Activated T-cell treated with anti-CD3 and anti-CD28 coated beads, Interleukin-2, amount 50 U/mL, for 4 hours (primary cell): ENCODE data around the gene RUNDC3A. TPM values are rescaled to one million over a fixed set of nuclear protein-coding genes. Genes with fewer than 3 reads are reported as not detected.
"Not testable (repeated sequence)": the region's sequence is repeated elsewhere in the genome, so short reads cannot be mapped to it uniquely, and the experiment has no call there.

ENCODE experiments used
- ATAC-seq, 2 donors: fragments of 200-7000 bp; cut with Tn5 transposase; one replicate each; pipeline ENCODE4 v1.10.0; 2021
- DNase-seq: peaks from one replicate; pipeline ENCODE4 v3.0.0-alpha.2; 2020
- H3K27me3 Mint-ChIP-seq: one replicate; pipeline ENCODE4 v1.8.0; 2021; ENCODE audit warnings: low read depth, mixed read lengths
- H3K36me3 Mint-ChIP-seq: one replicate; pipeline ENCODE4 v1.8.0; 2022; ENCODE audit warnings: mixed read lengths; ENCODE audit not compliant: insufficient read depth
- H3K4me1 Mint-ChIP-seq: one replicate; pipeline ENCODE4 v1.8.0; 2021; ENCODE audit warnings: low read depth, mixed read lengths
- H3K4me3 Mint-ChIP-seq: one replicate; pipeline ENCODE4 v1.8.0; 2021; ENCODE audit warnings: mild to moderate bottlenecking, moderate library complexity, mixed read lengths
- H3K9me3 Mint-ChIP-seq: one replicate; pipeline ENCODE4 v1.8.0; 2021; ENCODE audit warnings: mixed read lengths
- total RNA-seq, 3 donors: library from RNA; stranded (reverse); gene quantifications; one replicate each; pipeline ENCODE4 v1.2.1, GENCODE V29; 2021

RUNDC3A gene
- total RNA-seq, 3 donors from 2014 or later = 0.18 to 0.26 TPM; not detected in 1

DNA sequence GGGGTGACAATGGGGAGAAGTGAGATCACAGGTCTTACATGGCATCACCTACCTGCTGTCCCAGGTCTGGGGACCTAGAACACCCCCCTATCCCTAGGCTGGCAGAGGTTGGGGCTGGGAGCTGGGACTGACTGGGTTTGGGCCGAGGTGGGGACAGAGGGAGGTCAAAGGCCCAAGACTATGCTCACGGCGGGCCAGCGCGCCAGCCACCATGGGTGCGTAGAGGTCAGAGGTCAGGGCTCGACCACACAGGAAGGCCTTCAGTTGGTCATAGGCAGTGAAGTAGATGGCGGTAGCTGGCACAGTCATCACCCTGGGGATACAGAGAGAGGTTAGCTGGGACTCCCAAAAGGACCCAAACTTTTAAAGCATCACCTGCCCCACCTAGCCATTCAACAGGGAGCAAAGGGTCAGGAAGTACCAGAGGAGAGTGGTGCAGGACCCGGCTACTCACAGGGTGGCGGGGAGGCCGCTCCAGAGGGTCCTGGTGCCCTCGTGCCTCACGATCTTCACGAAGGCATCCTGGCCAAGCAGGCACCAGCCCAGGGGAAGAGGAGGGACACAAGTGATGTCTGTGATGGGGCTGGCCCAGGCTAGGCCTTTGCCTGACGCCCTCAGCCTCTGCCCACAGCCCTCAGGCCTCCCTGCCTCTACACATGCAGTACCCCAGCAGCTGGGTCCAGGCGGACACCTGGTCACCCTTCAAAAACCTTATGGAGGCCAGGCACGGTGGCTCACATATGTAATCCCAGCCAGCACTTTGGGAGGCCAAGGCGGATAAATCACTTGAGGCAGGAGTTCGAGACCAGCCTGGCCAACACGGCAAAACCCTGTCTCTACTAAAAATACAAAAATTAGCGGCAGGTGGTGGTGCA is 13.1 kb downstream of the RUNDC3A start:
- ATAC-seq = no peak
- H3K9me3 Mint-ChIP-seq = no peaks in the 10 kb centered on the region
- H3K4me3 Mint-ChIP-seq = no peak overlapping the region
- peaks cover 12% of the 10 kb centered on the region for H3K27me3 Mint-ChIP-seq
- peaks cover 9% of the 10 kb centered on the region for H3K36me3 Mint-ChIP-seq
- H3K4me1 Mint-ChIP-seq = peaks cover 23% of the 10 kb centered on the region
- DNase-seq = no peak

DNA sequence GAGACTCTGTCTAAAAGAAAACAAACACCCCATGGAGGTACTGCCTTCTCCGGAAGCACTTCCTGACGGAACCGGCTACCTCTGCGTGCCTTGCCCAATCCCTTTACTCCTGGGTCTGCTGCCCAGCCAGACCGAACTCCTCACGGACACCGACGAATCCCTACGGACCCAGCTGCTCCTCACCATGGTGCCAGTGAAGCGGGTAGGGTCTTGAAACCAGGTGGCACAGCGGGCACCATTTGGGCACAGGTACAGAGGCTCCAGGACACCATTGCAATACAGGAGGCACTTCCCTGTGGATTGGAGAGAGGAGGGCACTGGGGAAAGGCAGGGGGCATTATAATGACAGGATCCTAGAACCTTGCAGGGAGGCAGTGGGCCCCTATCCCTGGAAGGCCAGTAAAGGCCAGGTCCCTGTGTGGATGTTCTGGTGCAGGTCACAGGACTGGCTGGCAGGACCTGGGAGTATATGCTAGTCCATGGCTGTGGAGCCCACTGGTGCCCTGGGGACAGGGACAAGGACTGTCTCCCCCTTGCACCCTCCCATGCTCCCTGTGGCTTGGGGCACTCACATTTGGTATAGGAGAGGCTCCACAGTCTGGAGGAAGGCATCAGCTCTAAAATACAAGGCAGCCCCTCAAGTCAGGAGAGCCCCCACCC is 14.0 kb downstream of the RUNDC3A start:
- Mint-ChIP-seq H3K4me1 (peaks cover 27% of the 10 kb centered on the region), H3K36me3 (peaks cover 9% of the 10 kb centered on the region), H3K27me3 (peaks cover 4% of the 10 kb centered on the region), H3K4me3 (peak overlapping the region; percentile 64), H3K9me3 (no peaks in the 10 kb centered on the region)
- ATAC-seq (no peak), DNase-seq (no peak)

DNA sequence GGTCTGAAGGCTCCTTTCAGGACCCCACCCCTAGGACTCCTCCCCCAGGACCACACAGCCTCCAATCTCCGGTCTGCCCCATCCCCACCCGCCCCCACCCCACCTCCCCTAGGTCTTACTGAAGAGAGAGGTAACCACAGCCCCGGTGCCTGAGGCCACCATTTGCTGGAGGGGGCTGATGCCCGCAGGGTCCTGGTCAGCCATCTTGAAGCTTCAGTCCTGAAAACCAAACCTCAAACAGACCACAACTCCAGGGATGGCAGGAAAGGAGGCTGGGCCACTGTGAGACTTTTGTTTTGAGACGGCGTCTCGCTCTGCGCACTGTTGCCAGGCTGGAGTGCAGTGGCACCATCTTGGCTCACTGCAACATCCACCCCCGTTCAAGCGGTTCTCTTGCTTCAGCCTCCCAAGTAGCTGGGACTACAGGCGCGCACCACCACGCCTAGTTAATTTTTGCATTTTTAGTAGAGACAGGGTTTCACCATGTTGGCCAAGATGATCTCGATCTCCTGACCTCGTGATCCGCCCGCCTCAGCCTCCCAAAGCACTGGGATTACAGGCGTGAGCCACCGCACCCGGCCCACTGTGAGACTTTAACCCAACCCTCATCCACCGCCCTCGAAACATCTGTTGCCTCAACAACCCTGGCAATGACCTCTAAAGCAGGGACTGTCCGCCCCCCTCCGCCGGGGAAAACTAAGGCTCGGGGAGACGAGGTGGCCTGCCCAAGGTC is 15.1 kb downstream of the RUNDC3A start:
- H3K4me1 Mint-ChIP-seq = peaks cover 31% of the 10 kb centered on the region
- H3K9me3 Mint-ChIP-seq = no peaks in the 10 kb centered on the region
- DNase-seq = no peak
- H3K4me3 Mint-ChIP-seq = peak overlapping the region; percentile 88
- H3K36me3 Mint-ChIP-seq = peaks cover 9% of the 10 kb centered on the region
- no peak for ATAC-seq
- no peaks in the 10 kb centered on the region for H3K27me3 Mint-ChIP-seq

DNA sequence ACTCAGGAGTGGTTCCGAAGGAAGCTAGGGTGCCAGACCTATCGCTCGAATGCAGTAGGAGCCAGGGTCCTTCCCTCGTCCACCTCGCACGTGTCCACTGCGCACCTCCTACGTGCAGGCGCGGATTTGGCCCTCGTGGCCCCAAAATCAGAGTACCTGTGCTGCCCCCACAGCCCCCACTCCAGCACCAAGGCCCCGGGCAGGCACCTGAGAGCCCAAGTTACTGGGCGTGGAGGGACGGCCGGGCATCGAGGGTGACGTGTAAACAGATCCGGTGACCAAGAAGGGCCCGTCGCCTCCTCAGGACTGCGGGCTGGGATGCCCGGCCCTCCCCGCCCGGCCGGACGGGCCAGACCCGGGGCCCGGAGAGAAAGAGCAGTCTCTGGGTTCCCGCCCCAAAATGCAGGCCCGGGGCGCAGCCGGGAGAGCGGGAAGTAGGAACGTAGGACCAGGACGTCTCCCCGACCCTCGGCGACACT is 15.7 kb downstream of the RUNDC3A start:
- Mint-ChIP-seq H3K9me3 (no peaks in the 10 kb centered on the region), H3K4me1 (peaks cover 31% of the 10 kb centered on the region), H3K27me3 (no peaks in the 10 kb centered on the region), H3K36me3 (peaks cover 9% of the 10 kb centered on the region), H3K4me3 (peak overlapping the region; percentile 88)
- no peak for DNase-seq
- ATAC-seq = peak; percentile 0 to 1

DNA sequence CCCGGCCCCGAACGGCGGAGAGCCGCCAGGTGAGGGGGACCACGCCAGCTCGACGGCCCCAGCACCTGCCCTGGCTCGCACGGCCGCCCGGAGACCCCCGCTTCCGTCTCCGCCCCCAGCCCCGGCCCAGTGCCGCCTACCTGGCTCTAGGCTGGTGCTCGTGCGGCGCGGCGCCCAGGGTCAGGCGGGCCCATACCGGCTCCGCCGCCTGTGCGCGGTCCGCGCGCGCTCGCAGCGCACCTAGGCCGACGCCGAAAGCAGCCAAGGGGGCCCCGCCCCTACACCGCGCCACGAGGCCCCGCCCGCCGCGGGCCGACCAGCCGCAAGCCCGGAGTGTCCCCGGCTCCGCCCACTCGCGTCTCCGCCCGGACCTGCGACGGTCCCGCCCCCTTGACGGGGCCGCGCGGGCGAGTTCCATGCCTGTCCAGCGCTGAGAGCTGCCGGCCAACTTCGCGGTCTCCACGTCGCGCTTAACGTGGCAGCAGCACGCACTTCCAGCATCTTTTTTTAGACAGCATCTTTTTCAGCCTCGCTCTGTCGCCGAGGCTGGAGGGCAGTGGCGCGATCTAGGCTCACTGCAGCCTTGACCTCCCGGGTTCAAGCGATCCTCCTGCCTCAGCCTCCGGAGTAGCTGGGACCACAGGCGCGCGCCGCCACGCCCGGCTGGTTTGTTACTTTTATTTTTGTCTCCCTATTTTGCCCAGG is 16.3 kb downstream of the RUNDC3A start, which contains the start of gene SLC25A39:
TSS of gene SLC25A39 (minus strand) at position 253 of the 705 bp plus-strand sequence. CDS start 1,261 bp downstream, outside the sequence.
- Mint-ChIP-seq H3K27me3 (no peaks in the 10 kb centered on the region), H3K4me3 (peak within 1 kb of the TSS; percentile 89), H3K4me1 (peaks cover 31% of the 10 kb centered on the region), H3K36me3 (peaks cover 5% of the 10 kb centered on the region), H3K9me3 (no peaks in the 10 kb centered on the region)
- ATAC-seq (peak; percentile 81), DNase-seq (peak; percentile 95)

DNA sequence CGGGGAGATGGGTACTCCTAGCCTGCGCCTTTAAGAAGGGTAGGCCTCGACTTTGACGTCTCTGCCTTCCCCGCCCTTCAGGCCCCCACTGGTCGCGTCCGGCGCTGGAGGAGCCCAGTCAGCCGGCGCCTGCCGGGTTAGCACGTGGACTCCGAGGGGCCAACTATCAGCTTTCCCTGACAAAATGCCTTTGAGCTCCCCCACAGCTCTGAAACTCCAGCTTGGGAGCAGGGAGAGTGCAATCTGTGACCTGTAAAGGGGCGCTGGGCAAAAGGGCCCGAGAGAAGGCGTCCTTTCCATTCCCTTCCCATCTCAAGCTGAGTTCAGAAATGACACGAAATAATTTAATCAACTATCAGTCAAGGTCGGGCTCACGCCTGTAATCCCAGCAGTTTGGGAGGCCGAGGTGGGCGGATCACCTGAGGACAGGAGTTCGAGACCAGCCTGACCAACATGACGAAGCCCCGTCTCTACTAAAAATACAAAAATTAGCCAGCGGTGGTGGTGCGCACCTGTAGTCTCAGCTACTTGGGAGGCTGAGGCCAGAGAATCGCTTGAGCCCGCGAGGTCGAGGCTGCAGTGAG is 18.6 kb downstream of the RUNDC3A start:
- peaks cover 36% of the 10 kb centered on the region for H3K4me1 Mint-ChIP-seq
- no peaks in the 10 kb centered on the region for H3K9me3 Mint-ChIP-seq
- no peaks in the 10 kb centered on the region for H3K36me3 Mint-ChIP-seq
- ATAC-seq = peak; percentile 67 to 74
- DNase-seq = peak; percentile 91
- H3K4me3 Mint-ChIP-seq = peak overlapping the region; percentile 68
- H3K27me3 Mint-ChIP-seq = no peaks in the 10 kb centered on the region

DNA sequence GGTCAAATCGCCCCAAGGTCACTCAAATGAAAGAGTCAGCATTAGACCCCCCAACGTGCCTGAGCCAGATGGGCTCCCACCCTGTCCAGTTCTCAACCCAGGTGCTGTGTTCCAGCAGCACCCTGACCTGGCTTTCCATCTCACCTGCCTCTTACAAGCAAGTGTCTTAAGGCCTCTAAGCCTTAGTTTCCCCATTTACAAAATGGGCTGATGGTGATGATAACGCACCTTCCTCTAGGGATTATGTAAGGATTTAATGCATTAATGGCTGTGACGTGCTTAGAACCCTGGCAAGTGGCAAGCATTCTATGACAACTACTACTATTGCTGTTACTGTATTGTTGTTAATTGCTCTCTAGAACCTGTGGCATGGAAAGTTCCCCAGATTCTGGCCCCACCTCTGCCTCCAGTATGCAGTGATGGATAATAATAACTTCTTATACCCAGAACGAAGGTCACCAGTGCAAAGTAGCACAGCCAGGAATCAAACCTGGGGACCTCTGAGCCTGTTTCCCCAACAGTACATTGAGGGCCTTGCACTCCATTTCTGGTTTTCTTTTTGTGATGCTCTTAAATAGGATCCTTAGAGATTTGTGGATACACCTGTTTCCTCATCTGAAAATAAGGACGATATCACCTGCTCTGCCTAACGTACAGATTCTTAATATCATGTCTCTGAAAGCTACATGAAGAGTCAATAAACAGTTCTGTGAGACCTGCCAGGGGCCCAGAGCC is 19.5 kb downstream of the RUNDC3A start:
- Mint-ChIP-seq H3K36me3 (no peaks in the 10 kb centered on the region), H3K4me3 (peak overlapping the region; percentile 16), H3K9me3 (no peaks in the 10 kb centered on the region), H3K27me3 (no peaks in the 10 kb centered on the region), H3K4me1 (peaks cover 32% of the 10 kb centered on the region)
- ATAC-seq = no peak
- DNase-seq = no peak

DNA sequence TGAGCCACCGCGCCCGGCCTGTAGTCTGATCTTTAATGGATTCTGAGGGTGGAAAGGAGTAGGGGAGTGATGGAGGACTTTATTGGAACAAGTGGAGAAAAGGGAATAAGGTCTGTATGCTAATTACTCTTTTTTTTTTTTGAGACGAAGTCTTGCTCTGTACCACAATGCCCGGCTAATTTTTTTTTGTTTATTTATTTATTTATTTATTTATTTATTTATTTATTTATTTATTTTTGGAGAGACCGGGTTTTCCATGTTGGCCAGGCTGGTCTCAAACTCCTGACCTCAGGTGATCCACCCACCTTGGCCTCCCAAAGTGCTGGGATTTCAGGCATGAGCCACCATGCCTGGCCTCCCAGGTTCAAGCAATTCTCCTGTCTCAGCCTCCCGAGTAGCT is 21.1 kb downstream of the RUNDC3A start:
- H3K36me3 Mint-ChIP-seq, H3K4me3 Mint-ChIP-seq, H3K27me3 Mint-ChIP-seq, H3K9me3 Mint-ChIP-seq, ATAC-seq, DNase-seq: not testable (repeated sequence)
- H3K4me1 Mint-ChIP-seq = peaks cover 23% of the 10 kb centered on the region

DNA sequence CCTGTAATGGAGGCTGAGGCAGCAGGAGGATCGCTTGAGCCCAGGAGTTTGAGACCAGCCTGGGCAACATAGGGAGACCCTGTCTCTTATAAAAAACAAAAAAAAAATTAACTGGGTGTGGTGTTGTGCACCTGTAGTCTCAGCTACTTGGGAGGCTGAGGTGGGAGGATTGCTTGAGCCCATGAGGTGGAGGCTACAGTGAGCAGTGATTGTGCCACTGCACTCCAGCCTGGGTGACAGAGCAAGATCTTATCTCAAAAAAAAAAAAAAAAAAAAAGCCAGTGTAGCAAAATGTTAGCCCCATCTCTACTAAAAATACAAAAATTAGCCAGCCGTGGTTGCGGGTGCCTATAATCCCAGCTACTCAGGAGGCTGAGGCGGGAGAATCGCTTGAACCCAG is 21.9 kb downstream of the RUNDC3A start:
- not testable (repeated sequence) for H3K4me3 Mint-ChIP-seq, H3K9me3 Mint-ChIP-seq, ATAC-seq, H3K36me3 Mint-ChIP-seq, H3K27me3 Mint-ChIP-seq, DNase-seq
- peaks cover 21% of the 10 kb centered on the region for H3K4me1 Mint-ChIP-seq

DNA sequence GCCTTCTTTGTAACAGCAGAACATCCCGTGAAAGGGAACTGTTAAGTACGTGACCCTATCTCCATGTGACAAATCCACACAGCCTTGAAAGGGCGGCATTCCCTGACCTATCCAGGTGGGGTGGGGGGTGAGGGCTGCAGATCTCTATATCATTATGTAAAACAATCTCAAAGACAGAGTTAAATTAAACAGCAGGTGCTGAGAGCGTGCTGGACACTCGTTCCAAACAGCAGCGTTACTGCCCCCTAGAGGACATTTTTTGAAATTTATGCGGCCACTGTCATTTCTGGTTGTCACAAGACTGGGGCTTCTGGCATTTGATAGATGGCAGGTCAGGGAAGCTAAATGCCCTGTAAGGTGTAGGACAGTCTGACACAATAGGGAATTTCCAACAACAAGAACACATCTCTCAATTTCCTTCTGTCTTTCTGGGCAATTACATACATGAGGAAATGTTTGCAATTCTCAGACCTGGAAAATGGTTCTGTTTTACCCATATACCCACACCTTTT is 22.9 kb downstream of the RUNDC3A start:
- ATAC-seq (peak; percentile 35 to 36), DNase-seq (peak; percentile 64)
- H3K9me3 Mint-ChIP-seq = no peaks in the 10 kb centered on the region
- H3K27me3 Mint-ChIP-seq = no peaks in the 10 kb centered on the region
- no peak overlapping the region for H3K4me3 Mint-ChIP-seq
- peaks cover 15% of the 10 kb centered on the region for H3K4me1 Mint-ChIP-seq
- H3K36me3 Mint-ChIP-seq = no peaks in the 10 kb centered on the region

DNA sequence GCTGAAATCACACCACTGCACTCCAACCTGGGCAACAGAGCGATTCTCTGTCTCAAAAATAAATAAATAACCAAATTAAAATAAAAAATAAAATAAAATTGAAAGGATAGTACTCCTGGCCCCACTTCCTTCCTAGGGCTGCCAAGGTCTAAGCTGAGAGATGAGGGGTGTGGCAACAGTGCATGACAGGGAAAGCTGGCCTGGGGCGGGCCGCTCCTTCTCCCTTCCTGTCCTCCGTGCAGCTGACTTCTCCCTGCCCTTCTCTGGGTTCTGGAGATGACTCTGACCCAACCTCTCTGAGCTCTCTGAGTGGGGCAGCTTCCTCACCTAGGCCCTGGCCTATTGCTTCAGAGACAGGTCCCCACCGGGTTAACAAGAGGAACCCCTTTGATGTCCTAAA is 25.0 kb downstream of the RUNDC3A start:
- Mint-ChIP-seq H3K9me3 (no peaks in the 10 kb centered on the region), H3K36me3 (no peaks in the 10 kb centered on the region), H3K4me3 (no peak overlapping the region), H3K4me1 (peaks cover 5% of the 10 kb centered on the region), H3K27me3 (peaks cover 5% of the 10 kb centered on the region)
- DNase-seq (no peak), ATAC-seq (no peak)

DNA sequence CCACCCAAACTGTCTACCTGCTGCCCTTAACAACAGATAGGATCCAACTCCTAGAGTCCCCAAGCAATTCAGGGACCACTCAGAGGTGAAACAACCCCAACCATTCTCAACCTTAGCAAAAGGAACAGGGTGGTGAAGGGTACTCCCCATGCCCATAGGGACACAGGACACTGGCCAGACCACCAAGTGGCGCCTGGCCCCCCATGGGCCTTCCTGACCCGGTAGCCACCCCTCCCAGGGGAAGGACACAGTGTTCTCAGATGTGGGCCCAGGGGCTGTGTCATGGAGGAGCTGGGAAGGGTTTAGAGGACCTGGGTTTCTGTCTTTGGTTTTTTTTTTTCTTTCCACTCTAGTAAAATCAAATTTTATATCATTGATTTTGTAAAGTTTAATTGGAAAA is 25.9 kb downstream of the RUNDC3A start:
- DNase-seq (no peak), ATAC-seq (no peak)
- peaks cover 8% of the 10 kb centered on the region for H3K4me1 Mint-ChIP-seq
- H3K4me3 Mint-ChIP-seq = no peak overlapping the region
- H3K9me3 Mint-ChIP-seq = no peaks in the 10 kb centered on the region
- H3K27me3 Mint-ChIP-seq = peaks cover 5% of the 10 kb centered on the region
- no peaks in the 10 kb centered on the region for H3K36me3 Mint-ChIP-seq

DNA sequence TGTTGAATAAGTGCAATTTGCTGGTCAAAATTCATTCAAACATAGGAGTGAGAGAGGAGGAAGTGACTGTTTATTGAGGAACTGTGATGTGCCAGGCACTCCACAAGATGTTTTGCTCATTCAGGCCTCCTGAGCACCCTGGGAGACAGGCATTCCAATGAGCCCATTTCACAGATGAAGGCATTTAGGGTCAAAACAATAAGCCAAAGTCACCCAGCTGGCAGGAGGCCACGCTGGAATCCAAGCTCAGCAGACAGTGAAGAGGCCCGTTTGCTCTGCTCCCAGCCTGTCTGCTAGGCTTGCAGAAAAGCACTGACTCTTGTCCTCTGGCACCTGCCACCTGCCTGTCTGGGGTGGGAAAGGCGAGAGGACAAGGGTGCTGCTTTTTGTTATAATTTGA is 26.3 kb downstream of the RUNDC3A start:
- ATAC-seq (no peak), DNase-seq (no peak)
- Mint-ChIP-seq H3K4me3 (no peak overlapping the region), H3K27me3 (peaks cover 5% of the 10 kb centered on the region), H3K36me3 (no peaks in the 10 kb centered on the region), H3K9me3 (no peaks in the 10 kb centered on the region), H3K4me1 (peaks cover 8% of the 10 kb centered on the region)
